KG1 (cell line): ENCODE measurements around the gene EHD4.

Source experiments
- DNase-seq: peaks from one replicate; lab custom pipeline; 2025; lab: John Stamatoyannopoulos, UW

EHD4 gene

GRCh38 chr15:41895957-41896356, 76.4 kb downstream of the EHD4 start:
- no peak for DNase-seq

- DNase-seq: no peak
Measured at GRCh38 chr15:41895491-41895890, 76.9 kb downstream of the EHD4 start.

GRCh38 chr15:41894791-41895463, 77.4 kb downstream of the EHD4 start:
- peak; percentile 55 for DNase-seq

GRCh38 chr15:41894251-41894790, 78.0 kb downstream of the EHD4 start:
- no peak for DNase-seq

- no peak for DNase-seq
Measured at GRCh38 chr15:41893422-41894250, 78.7 kb downstream of the EHD4 start, which contains the start of gene SPTBN5. Gene SPTBN5, minus strand, starts transcription at chr15:41894053. Its CDS starts 556 bp downstream, at chr15:41893497.

- DNase-seq: no peak
Measured at GRCh38 chr15:41892621-41893421, 79.5 kb downstream of the EHD4 start.

GRCh38 chr15:41891946-41892345, 80.4 kb downstream of the EHD4 start:
- DNase-seq: no peak

GRCh38 chr15:41891226-41891625, 81.1 kb downstream of the EHD4 start:
- no peak for DNase-seq

- DNase-seq: no peak
Measured at GRCh38 chr15:41890050-41890690, 82.2 kb downstream of the EHD4 start.

GRCh38 chr15:41888662-41889253, 83.6 kb downstream of the EHD4 start:
- DNase-seq: no peak

GRCh38 chr15:41887893-41888292, 84.5 kb downstream of the EHD4 start:
- DNase-seq: no peak

GRCh38 chr15:41887161-41887560, 85.2 kb downstream of the EHD4 start:
- DNase-seq: no peak

GRCh38 chr15:41886741-41887140, 85.6 kb downstream of the EHD4 start:
- no peak for DNase-seq

- no peak for DNase-seq
Measured at GRCh38 chr15:41885841-41886240, 86.5 kb downstream of the EHD4 start.

GRCh38 chr15:41885321-41885720, 87.0 kb downstream of the EHD4 start:
- no peak for DNase-seq

GRCh38 chr15:41884458-41884857, 87.9 kb downstream of the EHD4 start:
- DNase-seq: no peak

- no peak for DNase-seq
Measured at GRCh38 chr15:41883484-41883825, 88.9 kb downstream of the EHD4 start.

- no peak for DNase-seq
Measured at GRCh38 chr15:41882689-41883483, 89.5 kb downstream of the EHD4 start.

- DNase-seq: no peak
Measured at GRCh38 chr15:41881920-41882688, 90.3 kb downstream of the EHD4 start.

GRCh38 chr15:41881550-41881919, 90.8 kb downstream of the EHD4 start:
- no peak for DNase-seq
